Aortic smooth muscle cell (primary cell): ENCODE measurements around the gene COG7. TPM values are rescaled to one million over a fixed set of nuclear protein-coding genes. Genes with fewer than 3 reads are reported as not detected.

Experiments used
- total RNA-seq: library from RNA; depleted of rRNA; stranded (reverse); fragments of >200 nt; gene quantifications from 2 replicates; pipeline ENCODE4 v1.2.3, GENCODE V29; 2014

Gene COG7
- 15.6 and 16.7 TPM in 2 replicates for total RNA-seq

GRCh38 chr16:23452572-23453337 lies at the start of gene COG7:
Gene COG7, minus strand, starts transcription at chr16:23453189. Its CDS starts 195 bp downstream, at chr16:23452994.

Other genes starting within 250 kb of the COG7 start
- not detected in 2 replicates for gene SCNN1B, start 150.9 kb downstream of the COG7 start, total RNA-seq
- gene GGA2, start 57.3 kb upstream of the COG7 start, total RNA-seq, result 21.1 and 21.4 TPM in 2 replicates
- 22.5 and 31.6 TPM in 2 replicates for gene EARS2, start 104.2 kb upstream of the COG7 start, total RNA-seq
- 60.5 and 69.3 TPM in 2 replicates for gene UBFD1, start 104.5 kb upstream of the COG7 start, total RNA-seq
- 58.4 and 60.9 TPM in 2 replicates for gene NDUFAB1, start 143.1 kb upstream of the COG7 start, total RNA-seq
- gene PALB2, start 188.1 kb upstream of the COG7 start, total RNA-seq, result 6.5 and 7.3 TPM in 2 replicates
- 50.1 and 55.3 TPM in 2 replicates for gene DCTN5, start 188.3 kb upstream of the COG7 start, total RNA-seq
- 8.2 and 12.2 TPM in 2 replicates for gene PLK1, start 225.7 kb upstream of the COG7 start, total RNA-seq